ENCODE measurements around the gene PARN. TPM values are rescaled to one million over a fixed set of nuclear protein-coding genes. Genes with fewer than 3 reads are reported as not detected.

Gene PARN
- total and polyA plus RNA-seq, 7 donors, result 10.3 to 20.9 (median 14.1) TPM

DNA sequence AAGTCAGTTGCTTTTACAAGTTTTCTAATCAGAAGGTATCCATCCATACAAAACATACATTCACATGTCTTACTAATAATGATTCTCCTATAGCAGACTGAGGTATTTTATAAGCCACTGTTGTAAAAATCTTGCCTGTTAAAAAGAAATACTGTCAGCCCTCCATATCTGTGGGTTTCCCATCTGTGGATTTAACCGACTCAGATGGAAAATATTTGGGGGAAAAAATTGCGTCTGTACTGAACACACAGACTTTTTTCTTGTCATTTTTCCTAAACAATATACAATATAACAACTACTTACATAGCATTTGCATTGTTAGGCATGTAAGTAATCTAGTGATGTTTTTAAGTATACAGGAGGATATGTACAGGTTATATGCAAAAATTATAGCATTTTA is 90.4 kb downstream of the PARN start:
- no peaks in the 10 kb centered on the region for H3K27me3 ChIP-seq (ENCODE audit: insufficient read depth in 3 of 3, low read length in 2 of 3)
- ATAC-seq (no peak), DNase-seq (no peak)
- H3K36me3 ChIP-seq (ENCODE audit: insufficient read depth in 1 of 2, low read depth in 1 of 2), result peaks cover 0 to 8% of the 10 kb centered on the region in 2 donors
- H3K4me1 ChIP-seq, result no peaks in the 10 kb centered on the region
- no peak overlapping the region for H3K4me3 ChIP-seq
- TF ChIP-seq, protein P1, sequence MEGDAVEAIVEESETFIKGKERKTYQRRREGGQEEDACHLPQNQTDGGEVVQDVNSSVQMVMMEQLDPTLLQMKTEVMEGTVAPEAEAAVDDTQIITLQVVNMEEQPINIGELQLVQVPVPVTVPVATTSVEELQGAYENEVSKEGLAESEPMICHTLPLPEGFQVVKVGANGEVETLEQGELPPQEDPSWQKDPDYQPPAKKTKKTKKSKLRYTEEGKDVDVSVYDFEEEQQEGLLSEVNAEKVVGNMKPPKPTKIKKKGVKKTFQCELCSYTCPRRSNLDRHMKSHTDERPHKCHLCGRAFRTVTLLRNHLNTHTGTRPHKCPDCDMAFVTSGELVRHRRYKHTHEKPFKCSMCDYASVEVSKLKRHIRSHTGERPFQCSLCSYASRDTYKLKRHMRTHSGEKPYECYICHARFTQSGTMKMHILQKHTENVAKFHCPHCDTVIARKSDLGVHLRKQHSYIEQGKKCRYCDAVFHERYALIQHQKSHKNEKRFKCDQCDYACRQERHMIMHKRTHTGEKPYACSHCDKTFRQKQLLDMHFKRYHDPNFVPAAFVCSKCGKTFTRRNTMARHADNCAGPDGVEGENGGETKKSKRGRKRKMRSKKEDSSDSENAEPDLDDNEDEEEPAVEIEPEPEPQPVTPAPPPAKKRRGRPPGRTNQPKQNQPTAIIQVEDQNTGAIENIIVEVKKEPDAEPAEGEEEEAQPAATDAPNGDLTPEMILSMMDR (IDR thresholded peaks at IDR 0.05), result no peak
- 74 to 89% (median 85%) methylated on average over 2 of the region's 2 CpGs for WGBS, 3 donors
- no peaks in the 10 kb centered on the region for H3K9me3 ChIP-seq
- intact Hi-C loops (cut with DNase I), result no loop called here
- H3K27ac ChIP-seq, result no peak overlapping the region

DNA sequence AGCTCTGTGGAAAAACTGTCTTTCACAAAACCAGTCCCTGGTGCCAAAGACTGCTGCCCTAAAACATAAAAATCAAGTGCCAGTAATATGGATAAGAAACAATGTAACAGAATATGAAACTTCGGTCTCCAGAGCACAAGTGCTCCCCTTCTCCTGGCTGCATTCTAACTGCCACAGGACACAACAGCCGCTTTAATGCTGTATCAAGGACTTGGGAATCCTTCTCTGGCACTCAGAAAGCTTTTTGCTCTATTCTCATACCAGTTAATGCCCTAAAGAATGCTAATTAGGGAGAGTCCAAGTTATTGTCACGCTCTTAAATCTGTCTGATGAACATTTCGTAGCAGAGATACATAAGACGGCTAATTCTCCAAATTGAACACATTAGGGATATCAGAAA is 90.9 kb downstream of the PARN start:
- no peaks in the 10 kb centered on the region for H3K27me3 ChIP-seq (ENCODE audit: insufficient read depth in 3 of 3, low read length in 2 of 3)
- no peaks in the 10 kb centered on the region for H3K4me1 ChIP-seq
- H3K27ac ChIP-seq, result no peak overlapping the region
- intact Hi-C loops (cut with DNase I), result no loop called here
- peaks cover 0 to 6% of the 10 kb centered on the region in 2 donors for H3K36me3 ChIP-seq (ENCODE audit: insufficient read depth in 1 of 2, low read depth in 1 of 2)
- no peaks in the 10 kb centered on the region for H3K9me3 ChIP-seq
- ATAC-seq (no peak), DNase-seq (no peak)
- no peak overlapping the region for H3K4me3 ChIP-seq
- 37 to 65% (median 48%) methylated on average over 5 of the region's 5 CpGs for WGBS, 3 donors
- TF ChIP-seq, protein P1 (IDR thresholded peaks at IDR 0.05), result no peak

DNA sequence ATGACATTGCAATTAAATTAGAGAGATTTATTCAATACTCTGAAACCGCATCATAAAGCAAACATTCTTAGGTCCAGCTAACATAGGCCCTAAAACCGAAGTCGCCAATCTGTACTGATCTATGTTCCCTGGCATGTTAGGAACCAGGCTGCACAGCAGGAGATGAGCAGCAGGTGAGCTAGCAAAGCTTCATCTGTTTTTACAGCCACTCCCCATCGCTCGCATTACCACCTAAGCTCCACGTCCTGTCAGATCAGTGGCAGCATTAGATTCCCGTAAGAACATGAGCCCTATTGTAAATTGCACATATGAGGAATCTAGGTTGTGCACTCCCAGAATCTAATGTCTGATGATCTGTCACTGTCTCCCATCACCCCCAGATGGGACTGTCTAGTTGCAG is 91.5 kb downstream of the PARN start:
- 85 to 94% (median 93%) methylated on average over 7 of the region's 7 CpGs for WGBS, 3 donors
- no peaks in the 10 kb centered on the region for H3K9me3 ChIP-seq
- DNase-seq (no peak), ATAC-seq (no peak)
- H3K27me3 ChIP-seq (ENCODE audit: insufficient read depth in 3 of 3, low read length in 2 of 3), result no peaks in the 10 kb centered on the region
- H3K27ac ChIP-seq, result no peak overlapping the region
- H3K4me3 ChIP-seq, result no peak overlapping the region
- intact Hi-C loops (cut with DNase I), result no loop called here
- no peaks in the 10 kb centered on the region for H3K4me1 ChIP-seq
- TF ChIP-seq, protein P1 (IDR thresholded peaks at IDR 0.05), result no peak
- H3K36me3 ChIP-seq (ENCODE audit: insufficient read depth in 1 of 2, low read depth in 1 of 2), result peaks cover 0 to under 1% of the 10 kb centered on the region in 2 donors

DNA sequence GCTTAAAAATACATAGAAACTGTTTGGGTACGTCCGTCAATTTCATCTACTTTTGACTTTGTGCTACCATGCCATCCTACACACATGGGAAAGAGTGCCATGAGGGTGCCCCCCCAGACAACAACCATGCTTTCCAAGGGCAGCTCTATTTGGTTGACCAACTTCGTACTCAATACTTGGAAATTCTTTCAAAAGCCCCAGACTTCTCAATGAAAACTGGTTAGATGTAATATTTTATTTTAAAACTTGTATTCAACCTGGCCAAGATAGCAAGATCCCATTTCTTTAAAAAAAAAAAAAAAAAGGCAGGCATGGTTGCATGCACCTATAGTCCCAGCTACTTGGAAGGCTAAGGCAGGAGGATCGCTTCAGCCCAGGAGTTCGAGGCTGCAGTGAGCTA is 98.4 kb downstream of the PARN start:
- DNase-seq (no peak), ATAC-seq (no peak)
- Histone ChIP-seq H3K4me1 (peaks cover 22% of the 10 kb centered on the region), H3K9me3 (no peaks in the 10 kb centered on the region), H3K27ac (peak overlapping the region; percentile 36), H3K4me3 (no peak overlapping the region), H3K36me3 (ENCODE audit: insufficient read depth in 1 of 2, low read depth in 1 of 2) (no peaks in the 10 kb centered on the region), H3K27me3 (ENCODE audit: insufficient read depth in 3 of 3, low read length in 2 of 3) (no peaks in the 10 kb centered on the region)
- TF ChIP-seq, protein P1 (IDR thresholded peaks at IDR 0.05), result no peak
- WGBS, 3 donors, result 85 to 96% (median 93%) methylated on average over 5 of the region's 5 CpGs
- intact Hi-C loops (cut with DNase I), result loop anchor here in 1 of 2 donors (2.0 kb wide), 1 partner anchor 279 kb away; no protein-coding TSS in a partner anchor

DNA sequence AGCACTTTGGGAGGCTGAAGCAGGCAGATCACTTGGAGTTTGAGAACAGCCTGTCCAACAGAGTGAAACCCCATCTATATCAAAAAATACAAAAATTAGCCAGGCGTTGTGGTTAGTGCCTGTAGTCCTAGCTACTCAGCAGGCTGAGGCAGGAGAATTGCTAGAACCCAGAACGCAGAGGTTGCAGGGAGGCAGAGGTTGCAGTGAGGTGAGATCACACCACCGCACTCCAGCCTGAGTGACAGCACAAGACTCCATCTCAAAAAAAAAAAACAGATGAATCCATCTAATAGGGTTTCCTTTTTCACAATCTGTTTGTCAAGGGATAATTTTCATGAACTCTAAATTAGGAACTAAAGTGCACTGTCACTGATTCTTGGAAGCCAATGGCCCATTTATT is 99.0 kb downstream of the PARN start:
- ATAC-seq (peak in 1 of 4 donors; percentile 21), DNase-seq (no peak)
- no peaks in the 10 kb centered on the region for H3K9me3 ChIP-seq
- H3K4me1 ChIP-seq, result peaks cover 26% of the 10 kb centered on the region
- intact Hi-C loops (cut with DNase I), result loop anchor here in 1 of 2 donors (2.0 kb wide), 1 partner anchor 278 kb away; no protein-coding TSS in a partner anchor
- H3K36me3 ChIP-seq (ENCODE audit: insufficient read depth in 1 of 2, low read depth in 1 of 2), result no peaks in the 10 kb centered on the region
- H3K27me3 ChIP-seq (ENCODE audit: insufficient read depth in 3 of 3, low read length in 2 of 3), result no peaks in the 10 kb centered on the region
- no peak overlapping the region for H3K4me3 ChIP-seq
- TF ChIP-seq, protein P1 (IDR thresholded peaks at IDR 0.05), result no peak
- peak overlapping the region; percentile 36 for H3K27ac ChIP-seq
- 45 to 89% (median 55%) methylated on average over 3 of the region's 3 CpGs for WGBS, 3 donors

Measured in psoas muscle (tissue), 8 donors.